Prostate gland (tissue), 2 donors: ENCODE data around the gene NUTF2.

Experiments used
- POLR2A ChIP-seq: fragments of 450-650 bp; IDR thresholded peaks from one replicate; pipeline ENCODE4 v1.6.1; 2016; ENCODE audit warnings: antibody characterized with exemption, mild to moderate bottlenecking
- TF ChIP-seq, protein P1 (sequence below), 4 experiments: fragments of 200-600 bp in 2 of 4; fragments of 450-650 bp in 2 of 4; sonication (generic) in 2 of 4; IDR thresholded peaks; 1 replicate in 3 of 4; 2 replicates in 1 of 4; pipeline ENCODE4 v1.5.1; 2016 to 2019; ENCODE audit warnings: antibody characterized with exemption in 4 of 4, mild to moderate bottlenecking in 2 of 4, moderate library complexity in 2 of 4

- TF ChIP-seq, protein P1, sequence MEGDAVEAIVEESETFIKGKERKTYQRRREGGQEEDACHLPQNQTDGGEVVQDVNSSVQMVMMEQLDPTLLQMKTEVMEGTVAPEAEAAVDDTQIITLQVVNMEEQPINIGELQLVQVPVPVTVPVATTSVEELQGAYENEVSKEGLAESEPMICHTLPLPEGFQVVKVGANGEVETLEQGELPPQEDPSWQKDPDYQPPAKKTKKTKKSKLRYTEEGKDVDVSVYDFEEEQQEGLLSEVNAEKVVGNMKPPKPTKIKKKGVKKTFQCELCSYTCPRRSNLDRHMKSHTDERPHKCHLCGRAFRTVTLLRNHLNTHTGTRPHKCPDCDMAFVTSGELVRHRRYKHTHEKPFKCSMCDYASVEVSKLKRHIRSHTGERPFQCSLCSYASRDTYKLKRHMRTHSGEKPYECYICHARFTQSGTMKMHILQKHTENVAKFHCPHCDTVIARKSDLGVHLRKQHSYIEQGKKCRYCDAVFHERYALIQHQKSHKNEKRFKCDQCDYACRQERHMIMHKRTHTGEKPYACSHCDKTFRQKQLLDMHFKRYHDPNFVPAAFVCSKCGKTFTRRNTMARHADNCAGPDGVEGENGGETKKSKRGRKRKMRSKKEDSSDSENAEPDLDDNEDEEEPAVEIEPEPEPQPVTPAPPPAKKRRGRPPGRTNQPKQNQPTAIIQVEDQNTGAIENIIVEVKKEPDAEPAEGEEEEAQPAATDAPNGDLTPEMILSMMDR (IDR thresholded peaks at IDR 0.05): no peak
- no peak for TF ChIP-seq POLR2A
Observed at GRCh38 chr16:67807148-67807682, 39.5 kb upstream of the NUTF2 start.
